SKM-1 (cell line): ENCODE data around the gene MAPK4.
"Not testable (repeated sequence)": the region's sequence is repeated elsewhere in the genome, so short reads cannot be mapped to it uniquely, and the experiment has no call there.

Source experiments
- DNase-seq: peaks from one replicate; lab custom pipeline; 2025; ENCODE audit not compliant: unreplicated experiment; lab: John Stamatoyannopoulos, UW

Gene MAPK4

DNA sequence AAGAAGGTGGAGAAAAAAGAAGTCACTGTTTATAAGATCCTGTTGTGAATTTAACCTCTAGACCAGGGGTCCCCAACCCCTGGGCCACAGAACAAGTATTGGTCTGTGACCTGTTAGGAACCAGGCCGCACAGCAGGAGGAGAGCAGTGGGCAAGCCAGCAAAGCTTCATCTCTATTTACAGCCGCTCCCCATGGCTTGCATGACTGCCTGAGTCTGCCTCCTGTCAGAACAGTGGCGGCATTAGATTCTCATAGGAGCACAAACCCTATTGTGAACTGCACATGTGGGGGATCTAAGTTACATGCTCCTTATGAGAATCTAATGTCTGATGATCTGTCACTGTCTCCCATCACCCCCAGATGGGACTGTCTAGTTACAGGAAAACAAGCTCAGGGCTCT is 13.3 kb downstream of the MAPK4 start:
- not testable (repeated sequence) for DNase-seq

DNA sequence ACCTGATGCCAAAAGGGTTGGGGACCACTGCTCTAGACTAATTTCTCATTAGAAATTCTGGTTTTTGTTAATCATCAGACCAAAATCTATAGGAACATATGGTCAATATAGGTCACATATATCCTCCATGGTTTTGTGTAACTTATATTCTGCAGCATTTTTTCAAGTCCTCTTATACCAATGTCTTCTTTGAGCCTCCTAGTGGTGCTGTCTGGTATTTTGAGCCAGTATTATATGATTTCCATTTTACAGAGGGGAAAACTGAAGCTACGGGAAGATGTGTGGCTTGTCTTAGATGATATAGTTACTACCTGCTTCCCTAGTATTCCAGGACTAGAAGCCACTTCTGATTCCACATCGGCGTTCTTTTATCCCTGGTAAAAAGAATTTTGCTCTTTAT is 13.8 kb downstream of the MAPK4 start:
- DNase-seq = no peak

DNA sequence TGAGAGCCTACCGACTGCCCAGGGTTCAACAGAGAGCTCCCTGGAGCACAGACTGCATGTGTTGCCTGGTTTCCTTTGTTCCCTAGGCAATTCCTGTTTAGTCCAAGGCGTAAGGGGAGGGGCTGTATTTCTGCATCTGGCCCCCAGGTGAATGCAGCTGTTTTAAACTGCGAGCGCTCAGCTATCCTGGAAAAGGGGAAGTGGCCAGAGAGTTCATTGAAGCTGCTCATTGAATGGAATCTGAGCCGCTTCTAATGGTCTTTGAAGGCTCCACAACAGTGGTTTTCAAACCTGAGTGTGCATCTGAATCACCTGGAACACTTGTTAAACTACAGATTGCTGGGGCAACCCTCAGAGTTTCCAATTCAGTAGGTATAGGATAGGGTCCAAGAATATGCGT is 18.1 kb downstream of the MAPK4 start:
- DNase-seq = no peak

DNA sequence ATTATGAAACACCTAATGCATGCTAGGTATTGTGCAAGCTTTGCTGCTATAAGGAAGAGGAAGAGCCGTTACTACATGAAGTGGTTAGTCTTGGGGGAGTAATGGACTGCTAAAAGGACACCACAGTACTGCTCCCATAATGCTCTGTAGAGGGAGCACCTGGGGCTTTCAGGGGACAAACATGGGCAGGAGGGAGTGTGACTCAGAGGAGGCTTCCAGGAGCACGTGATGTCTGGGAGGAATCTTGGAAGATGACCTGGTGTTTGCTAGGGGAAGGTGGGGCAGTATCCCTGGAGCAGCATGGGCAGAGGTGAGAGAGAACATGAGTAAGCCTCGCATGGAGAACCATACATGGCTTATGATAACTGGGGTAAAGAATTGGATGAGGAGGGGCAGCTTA is 18.8 kb downstream of the MAPK4 start:
- DNase-seq = no peak

DNA sequence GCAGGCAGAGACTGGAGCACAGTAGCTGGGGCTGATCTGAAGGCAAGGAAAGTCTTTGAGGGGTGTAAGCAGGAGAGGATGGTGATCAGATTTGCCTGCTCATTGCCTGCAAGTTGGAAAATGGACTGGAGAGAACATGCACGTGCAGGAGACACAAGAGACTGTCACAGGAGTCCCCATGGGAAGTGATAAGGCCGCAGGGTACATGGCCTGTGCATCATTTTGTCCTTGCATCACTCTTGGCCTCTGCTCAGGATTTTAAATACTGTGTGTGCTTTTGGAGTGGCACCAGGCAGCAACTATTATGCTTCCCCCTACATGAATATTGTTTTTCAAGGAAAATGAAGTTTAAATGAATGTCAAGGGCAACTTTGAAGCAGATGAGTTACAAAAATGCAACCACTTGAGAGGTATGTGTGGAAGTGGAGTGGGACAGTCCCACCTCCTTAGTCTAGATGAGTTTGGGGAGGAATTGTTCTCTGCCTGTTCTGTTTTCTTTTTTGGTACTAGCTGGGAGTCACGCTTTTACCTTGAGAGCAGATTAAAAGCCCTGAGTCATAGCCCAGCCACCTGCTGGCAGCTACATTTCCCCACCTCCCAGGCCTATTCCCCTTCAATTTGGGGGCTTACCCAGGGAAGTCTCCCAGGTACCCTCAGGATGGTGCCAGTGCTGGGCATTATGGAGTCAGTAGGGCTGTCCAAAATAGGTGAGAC is 19.3 kb downstream of the MAPK4 start:
- DNase-seq = no peak

DNA sequence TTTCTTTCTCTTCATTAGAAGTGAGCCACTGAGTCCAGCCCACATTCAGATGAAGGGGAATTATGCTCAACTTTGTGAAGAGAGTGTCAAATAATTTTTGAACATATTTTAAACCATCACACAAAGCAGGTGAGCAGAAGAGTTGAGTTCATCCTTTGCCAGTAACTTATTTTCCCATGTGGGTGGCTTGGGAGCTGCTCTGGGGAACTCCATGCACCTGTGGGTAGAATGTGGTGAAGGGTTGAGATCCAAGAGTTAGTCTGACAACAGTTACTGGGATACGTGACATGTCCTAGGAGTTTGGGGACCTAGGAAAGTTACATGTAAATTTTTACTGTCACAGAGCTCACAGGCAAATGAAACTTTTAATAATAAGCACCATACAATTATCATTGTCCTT is 21.6 kb downstream of the MAPK4 start:
- DNase-seq = no peak

DNA sequence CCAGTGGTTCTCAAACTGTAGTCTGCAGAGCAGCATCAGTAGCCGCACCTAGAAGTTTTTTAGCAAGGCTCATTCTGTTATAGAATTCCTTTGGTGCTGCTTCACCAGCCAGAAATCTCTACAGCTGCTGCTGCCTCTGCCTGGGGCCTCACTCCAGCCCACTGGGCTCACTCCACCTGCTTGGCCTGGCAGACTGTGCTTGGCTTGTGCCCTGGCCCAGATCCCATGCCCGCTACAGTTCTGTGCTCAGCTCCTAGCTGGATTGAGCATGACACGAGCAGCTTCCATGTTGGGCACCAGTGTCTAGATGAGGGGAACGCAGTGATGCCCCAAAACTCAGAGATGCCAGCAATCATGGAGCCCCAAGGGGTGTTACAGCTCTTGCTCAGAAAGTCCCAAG is 22.6 kb downstream of the MAPK4 start:
- no peak for DNase-seq

DNA sequence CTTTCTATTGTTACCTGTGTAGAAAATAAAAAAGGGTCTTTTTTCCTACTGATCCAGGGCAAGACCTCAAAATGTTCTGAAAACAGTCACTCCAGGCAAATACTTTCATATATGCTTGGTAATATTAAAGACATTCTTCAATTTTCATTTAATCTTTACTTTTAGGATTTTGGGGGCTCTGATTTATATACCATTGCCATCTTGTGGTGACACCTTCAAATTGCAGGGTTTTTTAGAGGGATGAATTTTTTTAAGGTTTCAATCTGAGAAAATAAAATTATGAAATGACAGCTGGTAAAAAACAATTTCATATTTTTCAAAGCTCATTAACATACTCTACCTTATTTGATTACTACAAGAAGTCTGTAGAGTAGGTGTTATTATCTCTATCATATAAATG is 26.8 kb downstream of the MAPK4 start:
- DNase-seq = no peak

DNA sequence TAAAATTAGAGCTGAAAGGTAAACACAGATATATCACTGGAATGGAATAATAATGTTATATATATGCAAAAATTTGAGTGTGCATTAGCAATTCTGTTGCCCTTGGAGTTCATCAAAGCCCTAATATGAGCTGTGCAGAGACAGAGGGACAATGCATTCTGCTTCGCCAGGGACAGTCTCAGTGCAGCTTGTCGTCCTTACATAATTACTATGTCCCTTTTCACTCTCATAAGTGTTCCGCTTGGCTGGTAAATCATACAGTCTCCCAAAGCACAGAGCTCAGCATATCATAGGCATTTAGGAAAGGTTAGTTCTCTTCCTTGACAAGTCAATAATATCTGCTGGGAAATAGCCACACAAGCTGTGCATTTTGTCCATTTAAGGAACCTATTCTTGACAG is 30.7 kb downstream of the MAPK4 start:
- no peak for DNase-seq

DNA sequence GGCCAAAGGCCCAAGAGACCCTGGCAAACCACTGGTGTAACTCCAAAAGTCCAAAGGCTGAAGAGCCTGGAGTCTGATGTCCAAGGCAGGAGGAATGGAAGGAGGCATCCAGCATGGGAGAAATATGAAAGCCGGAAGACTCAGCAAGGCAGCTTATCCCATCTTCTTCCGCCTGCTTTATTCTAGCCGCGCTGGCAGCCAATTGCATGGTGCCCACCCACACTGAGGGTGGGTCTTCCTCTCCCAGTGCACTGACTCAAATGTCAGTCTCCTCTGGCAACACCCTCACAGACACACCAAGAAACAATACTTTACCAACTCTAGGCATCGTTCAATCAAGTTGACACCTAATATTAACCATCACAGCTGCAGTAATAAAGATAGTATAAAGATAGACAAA is 34.1 kb downstream of the MAPK4 start:
- DNase-seq = no peak

DNA sequence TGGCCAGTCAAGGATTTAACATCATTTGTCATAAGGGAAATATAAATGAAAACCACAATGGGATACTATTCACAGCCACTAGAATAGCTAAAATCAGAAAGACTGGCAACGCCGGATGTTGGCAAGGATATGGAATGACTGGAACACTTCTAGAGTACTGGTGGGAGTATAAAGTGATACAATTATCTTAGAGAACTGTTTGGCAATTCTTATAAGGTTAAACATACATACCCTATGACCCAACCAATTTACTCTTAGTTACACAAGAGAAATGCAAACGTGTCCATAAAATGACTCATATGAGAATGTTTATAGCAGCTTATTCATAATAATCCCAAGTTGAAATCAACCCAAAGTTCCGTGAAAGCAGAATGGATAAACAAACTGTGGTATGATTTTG is 35.1 kb downstream of the MAPK4 start:
- DNase-seq = no peak

DNA sequence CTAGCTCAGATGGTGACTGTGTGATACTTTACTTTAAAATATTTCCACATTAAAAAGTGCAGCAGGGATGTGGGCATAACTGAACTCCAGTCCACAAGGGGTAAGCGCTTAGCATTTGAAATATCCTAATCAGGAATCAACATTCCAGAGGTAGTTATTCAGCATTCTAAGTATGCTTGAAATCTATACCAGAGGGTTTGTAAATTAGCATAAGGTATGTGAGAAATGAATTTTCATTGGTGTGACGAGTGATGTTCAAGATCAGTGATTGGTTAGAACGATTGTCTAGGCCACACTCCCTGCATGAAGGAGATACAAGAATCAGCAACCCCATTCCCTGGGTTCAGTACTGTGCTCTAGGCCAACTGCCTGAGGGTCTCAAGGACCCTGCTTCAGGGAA is 42.6 kb downstream of the MAPK4 start:
- DNase-seq = no peak

DNA sequence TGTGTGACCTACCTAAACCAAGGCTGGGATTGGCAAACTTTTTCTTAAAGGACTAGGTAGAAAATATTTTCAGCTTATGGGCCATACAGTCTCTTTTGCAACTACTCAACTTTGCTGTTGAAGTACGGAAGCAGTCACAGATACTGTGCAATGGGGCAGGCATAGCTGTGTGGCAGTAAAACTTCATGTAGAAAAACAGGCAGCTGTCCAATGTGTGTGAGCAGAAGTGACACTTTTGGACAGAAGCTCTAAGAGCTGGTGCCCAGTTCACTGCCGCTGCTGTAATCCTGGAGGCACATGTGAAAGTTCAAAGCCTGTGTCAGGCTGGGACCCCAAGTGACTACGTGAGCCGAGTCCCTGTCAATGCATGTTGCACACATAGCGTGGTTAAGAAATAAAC is 46.7 kb downstream of the MAPK4 start:
- no peak for DNase-seq

DNA sequence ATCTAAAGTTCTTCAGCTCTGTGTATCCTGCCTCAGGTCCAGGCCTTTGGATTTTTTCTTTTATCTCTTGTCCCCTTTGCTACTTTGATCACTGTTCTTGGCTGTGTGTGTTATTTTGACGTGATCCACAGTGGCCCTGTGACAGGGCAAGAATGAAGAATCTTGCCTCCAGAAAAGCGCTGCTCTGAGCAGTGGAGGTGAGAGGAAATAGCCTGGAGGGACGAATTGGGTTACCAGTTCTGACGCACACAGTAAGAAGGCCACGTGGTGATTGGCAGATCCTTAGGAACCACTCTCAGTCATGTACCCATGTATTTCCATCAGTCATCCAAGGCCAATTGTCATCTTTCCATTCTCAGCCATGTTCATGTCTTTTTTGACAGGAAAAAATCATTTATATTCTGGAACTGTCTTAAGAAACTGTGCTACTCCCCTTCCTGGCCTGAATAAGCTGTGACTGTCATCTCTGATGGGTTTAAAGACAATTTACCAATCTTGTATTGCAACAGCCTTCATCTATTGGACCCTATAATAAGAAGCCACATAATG is 47.6 kb downstream of the MAPK4 start:
- DNase-seq = no peak

DNA sequence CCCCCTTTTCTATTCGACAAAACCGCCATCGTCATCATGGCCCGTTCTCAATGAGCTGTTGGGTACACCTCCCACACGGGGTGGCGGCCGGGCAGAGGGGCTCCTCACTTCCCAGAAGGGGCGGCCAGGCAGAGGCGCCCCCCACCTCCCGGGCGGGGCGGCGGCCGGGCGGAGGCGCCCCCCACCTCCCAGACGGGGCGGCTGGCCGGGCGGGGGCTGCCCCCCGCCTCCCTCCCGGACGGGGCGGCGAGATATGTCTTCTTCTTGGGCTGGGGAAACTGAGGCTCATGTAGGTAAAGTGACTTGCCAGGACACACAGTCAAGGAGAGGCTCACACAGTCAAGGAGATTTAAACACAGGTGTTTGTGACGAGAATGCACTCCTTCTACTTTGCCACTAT is 49.3 kb downstream of the MAPK4 start:
- not testable (repeated sequence) for DNase-seq

DNA sequence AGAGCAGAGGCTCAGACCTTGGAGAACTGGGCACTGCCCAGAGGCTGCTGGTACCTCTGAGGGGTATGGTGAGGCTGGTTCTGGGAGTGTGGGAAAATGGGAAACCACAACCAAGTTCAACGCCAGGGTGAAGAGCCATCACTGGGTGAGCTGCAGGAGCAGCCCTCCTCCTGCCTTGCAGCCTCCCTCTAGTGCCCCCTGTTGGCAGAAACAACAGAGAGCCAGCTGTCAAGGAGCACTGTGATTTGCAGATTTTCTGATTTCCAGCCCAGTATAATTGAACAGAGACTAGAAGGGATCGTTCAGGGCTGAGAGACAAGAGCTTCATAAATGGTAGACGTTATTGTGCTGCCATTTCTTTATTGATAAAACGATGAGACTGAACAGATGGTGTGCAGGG is 50.5 kb downstream of the MAPK4 start:
- no peak for DNase-seq

DNA sequence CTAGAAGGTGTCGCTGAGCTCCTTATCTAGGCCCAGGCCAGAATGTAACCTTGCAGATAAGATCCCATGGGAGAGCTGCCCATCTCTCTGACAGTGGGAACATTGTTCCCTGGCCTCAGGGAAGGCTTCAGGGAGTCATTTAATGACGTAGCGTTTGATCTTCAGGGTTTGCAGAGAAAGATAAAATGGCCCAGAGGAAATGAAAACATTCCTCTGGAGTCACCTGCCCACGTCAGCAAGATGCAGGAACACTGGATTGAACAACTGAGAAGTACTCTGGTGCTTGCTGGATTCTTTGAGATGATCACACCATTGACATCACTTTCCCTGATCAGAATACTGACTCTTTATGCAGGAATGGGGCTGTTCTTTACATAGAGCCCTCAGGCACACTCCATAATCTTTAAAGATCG is 51.6 kb downstream of the MAPK4 start:
- DNase-seq = no peak

DNA sequence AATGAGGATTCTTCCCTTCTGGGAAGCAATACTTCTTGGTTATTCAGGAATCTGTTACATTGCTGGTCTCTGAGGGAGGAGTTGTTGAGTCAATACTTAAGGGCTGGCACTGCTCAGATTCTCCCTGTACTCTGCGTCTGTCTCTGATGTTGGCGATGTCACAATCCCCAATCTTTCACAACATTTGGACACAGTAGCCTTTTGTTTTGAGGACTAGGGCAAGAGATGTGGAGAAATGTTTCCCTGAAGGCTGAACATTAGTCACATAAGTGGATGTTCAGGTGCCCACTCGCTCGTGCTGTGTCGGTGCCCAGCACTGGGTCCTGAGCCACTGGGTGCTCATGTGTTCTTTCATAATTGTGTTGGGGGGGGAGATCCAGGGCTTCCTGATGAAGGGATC is 55.0 kb downstream of the MAPK4 start:
- peak; percentile 9 for DNase-seq

DNA sequence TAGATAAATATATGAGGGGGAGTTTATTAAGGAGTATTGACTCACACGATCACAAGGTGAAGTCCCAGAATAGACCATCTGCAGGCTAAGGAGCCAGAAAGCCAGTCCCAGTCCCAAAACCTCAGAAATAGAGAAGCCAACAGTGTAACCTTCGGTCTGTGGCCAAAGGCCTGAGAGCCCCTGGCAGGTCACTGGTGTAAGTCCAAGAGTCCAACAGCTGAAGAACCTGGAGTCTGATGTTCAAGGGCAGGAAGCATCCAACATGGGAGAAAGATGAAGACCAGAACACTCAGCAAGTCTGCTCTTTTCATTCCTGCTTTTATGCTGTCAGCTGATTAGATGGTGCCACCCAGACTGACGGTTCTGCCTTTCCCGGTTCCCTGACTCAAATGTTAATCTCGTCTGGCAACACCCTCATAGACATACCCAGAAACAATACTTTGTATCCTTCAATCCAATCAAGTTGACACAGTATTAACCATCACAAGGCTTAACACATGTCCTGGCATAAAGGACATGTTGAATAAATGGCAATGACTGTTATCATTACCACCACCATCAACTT is 56.7 kb downstream of the MAPK4 start:
- no peak for DNase-seq

DNA sequence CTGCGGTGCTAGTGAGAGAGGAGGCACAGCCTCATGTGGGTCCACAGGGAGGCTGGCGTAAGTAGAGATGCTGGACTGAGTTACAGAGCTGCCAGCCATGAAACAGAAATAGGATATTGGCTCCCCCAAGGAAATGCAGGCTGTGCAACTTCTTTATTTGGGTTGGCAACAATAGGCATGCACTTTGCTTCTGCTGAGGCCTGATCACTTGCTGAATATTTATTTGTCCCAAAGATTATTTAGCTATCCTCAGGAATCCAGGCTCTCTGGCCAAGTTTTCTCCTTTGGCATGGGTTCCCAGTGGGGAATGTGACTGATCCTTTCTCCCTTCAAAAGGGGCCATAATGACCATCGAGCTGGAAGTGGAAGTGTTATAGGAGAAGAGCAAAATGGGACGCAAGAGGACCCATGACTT is 60.0 kb downstream of the MAPK4 start:
- DNase-seq = no peak

DNA sequence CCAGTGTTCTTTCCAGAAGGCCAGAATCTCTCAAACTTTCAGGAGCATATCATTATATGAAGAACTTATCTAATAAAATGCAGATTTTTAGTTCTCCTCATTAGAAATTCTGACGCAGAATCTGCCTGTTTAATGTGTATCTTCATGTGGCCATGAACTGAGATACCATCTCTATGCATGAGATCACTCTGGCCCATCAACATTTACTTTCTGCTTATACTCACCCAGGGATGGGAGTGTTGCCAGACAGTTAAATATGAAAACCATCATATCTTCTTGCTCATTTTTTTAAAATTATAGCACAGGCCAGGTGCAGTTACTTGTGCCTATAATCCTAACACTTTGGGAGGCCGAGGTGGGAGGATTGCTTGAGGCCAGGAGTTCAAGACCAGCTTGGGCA is 60.4 kb downstream of the MAPK4 start:
- no peak for DNase-seq

DNA sequence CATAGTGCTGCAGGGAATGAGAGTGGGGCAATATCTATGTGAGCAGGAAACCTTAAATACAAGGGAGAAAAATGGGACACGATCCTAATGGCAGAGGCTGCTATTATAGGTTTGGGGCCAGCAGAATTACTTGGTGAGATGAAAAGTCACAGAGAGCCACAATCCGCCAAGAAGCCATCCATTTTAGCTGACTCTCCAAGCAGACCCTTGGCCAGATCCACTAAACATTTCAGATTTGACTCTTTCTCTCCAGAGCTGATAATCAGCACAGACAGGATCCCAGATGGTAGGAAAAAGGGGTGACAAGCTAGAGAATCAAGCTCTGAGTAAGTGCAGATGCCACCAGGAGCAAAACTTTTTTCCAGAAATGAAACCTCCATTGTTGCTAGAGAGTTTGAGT is 61.5 kb downstream of the MAPK4 start:
- DNase-seq = no peak

DNA sequence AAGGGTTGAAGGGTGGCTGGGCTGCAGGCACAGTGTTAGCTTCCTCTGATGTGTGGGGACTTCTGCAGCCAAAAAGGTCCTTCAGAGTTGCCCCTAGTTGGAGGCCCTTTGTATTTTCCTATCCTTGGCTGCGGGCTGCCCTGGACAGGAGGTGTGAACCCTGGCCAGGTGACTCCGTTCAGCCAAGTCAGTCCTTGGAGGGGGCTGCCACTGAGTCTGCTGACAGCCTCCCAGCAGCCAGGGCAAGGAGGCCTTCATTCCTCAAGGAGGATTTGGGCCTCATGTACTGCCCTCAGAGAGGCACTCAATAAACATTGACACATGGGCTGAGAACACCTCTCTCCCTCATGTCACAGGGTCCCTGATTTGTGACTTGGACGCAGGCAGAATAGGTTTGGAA is 62.4 kb downstream of the MAPK4 start:
- no peak for DNase-seq
